IMR-90 (cell line): ENCODE data around the gene TNRC6C. TPM values are rescaled to one million over a fixed set of nuclear protein-coding genes. Genes with fewer than 3 reads are reported as not detected.

Experiments used
- ATAC-seq: fragments of 200-7000 bp; cut with Tn5 transposase; 2 replicates; pipeline ENCODE4 v1.9.1; 2020; ENCODE audit warnings: low read depth, mild to moderate bottlenecking, moderate library complexity
- BruUV-seq: library from RNA; stranded (reverse); fragments of 400-500 nt; replicated peaks from 2 replicates; lab custom pipeline; 2021; lab: Mats Ljungman, UMichigan
- CTCF ChIA-PET: fragments of 300-600 bp; formaldehyde crosslinking; extraction: SDS; loops from one replicate; lab custom pipeline; 2021; ENCODE audit warnings: antibody characterized with exemption; lab: Yijun Ruan, JAX
- POLR2A ChIA-PET: fragments of 300-600 bp; sonication (Branson Sonifier 250); formaldehyde crosslinking; loops from one replicate; lab custom pipeline; 2022; ENCODE audit warnings: antibody characterized with exemption; ENCODE audit not compliant: unreplicated experiment; lab: Charles Lee
- DNase-seq: peaks from one replicate; pipeline ENCODE4 v3.0.0; 2013
- H2AFZ ChIP-seq: replicated peaks from 2 replicates; pipeline ENCODE3; 2013; ENCODE audit warnings: low read length, mild to moderate bottlenecking; ENCODE audit not compliant: poor library complexity
- H2AK5ac ChIP-seq: 2 replicates; pipeline ENCODE4 v1.6.1; 2013; ENCODE audit warnings: low read depth, low read length, inconsistent platforms
- H2AK9ac ChIP-seq: replicated peaks from 2 replicates; pipeline ENCODE3; 2013; ENCODE audit warnings: mild to moderate bottlenecking, low read depth, low read length, moderate library complexity; ENCODE audit not compliant: poor library complexity
- H2BK120ac ChIP-seq: 2 replicates; pipeline ENCODE4 v1.6.1; 2013; ENCODE audit warnings: low read depth, low read length, inconsistent platforms
- H2BK15ac ChIP-seq: 3 replicates; pipeline ENCODE4 v1.6.1; 2013; ENCODE audit warnings: low read depth, low read length, inconsistent platforms
- H2BK20ac ChIP-seq: 2 replicates; pipeline ENCODE4 v1.6.1; 2013; ENCODE audit warnings: low read depth, mild to moderate bottlenecking, inconsistent platforms, low read length, moderate library complexity
- H2BK5ac ChIP-seq: 2 replicates; pipeline ENCODE4 v1.6.1; 2013; ENCODE audit warnings: mild to moderate bottlenecking, low read depth, low read length, inconsistent platforms; ENCODE audit not compliant: poor library complexity, severe bottlenecking
- H3K14ac ChIP-seq: replicated peaks from 2 replicates; pipeline ENCODE4 v1.6.1; 2013; ENCODE audit warnings: low read depth, low read length, inconsistent platforms
- H3K18ac ChIP-seq: 2 replicates; pipeline ENCODE4 v1.6.1; 2013; ENCODE audit warnings: low read depth, low read length, control low read depth
- H3K23ac ChIP-seq: 2 replicates; pipeline ENCODE4 v1.6.1; 2013; ENCODE audit warnings: low read depth, low read length, inconsistent platforms
- H3K27ac ChIP-seq: 2 replicates; pipeline ENCODE4 v1.5.1; 2013; ENCODE audit warnings: mild to moderate bottlenecking, control low read depth, low read length; ENCODE audit not compliant: insufficient read depth
- H3K27me3 ChIP-seq: 2 replicates; pipeline ENCODE4 v1.6.1; 2013; ENCODE audit warnings: low read length; ENCODE audit not compliant: control insufficient read depth, insufficient read depth
- H3K36me3 ChIP-seq: 2 replicates; pipeline ENCODE4 v1.6.1; 2013; ENCODE audit warnings: low read length, mixed read lengths; ENCODE audit not compliant: control insufficient read depth, insufficient read depth
- H3K4ac ChIP-seq: 2 replicates; pipeline ENCODE4 v1.6.1; 2013; ENCODE audit warnings: low read depth, low read length, inconsistent platforms
- H3K4me1 ChIP-seq: 2 replicates; pipeline ENCODE4 v1.6.1; 2013; ENCODE audit warnings: low read length, mixed read lengths; ENCODE audit not compliant: control insufficient read depth, insufficient read depth
- H3K4me2 ChIP-seq: 2 replicates; pipeline ENCODE4 v1.6.1; 2013; ENCODE audit warnings: low read depth, mild to moderate bottlenecking, control low read depth, low read length, moderate library complexity
- H3K4me3 ChIP-seq: 2 replicates; pipeline ENCODE4 v1.5.1; 2013; ENCODE audit warnings: low read depth, mild to moderate bottlenecking, control low read depth, low read length, moderate library complexity; ENCODE audit not compliant: insufficient read depth
- H3K56ac ChIP-seq: 2 replicates; pipeline ENCODE4 v1.6.1; 2013; ENCODE audit warnings: low read length, inconsistent platforms; ENCODE audit not compliant: insufficient read depth; ENCODE audit errors: extremely low read depth
- H3K79me1 ChIP-seq, 2 experiments: 2 replicates each; pipeline ENCODE4 v1.6.1; 2013; ENCODE audit warnings: low read length in 2 of 2, inconsistent platforms in 1 of 2, low read depth in 1 of 2
- H3K9ac ChIP-seq: 2 replicates; pipeline ENCODE4 v1.6.1; 2013; ENCODE audit warnings: low read depth, low read length, control low read depth
- H3K9me1 ChIP-seq: 2 replicates; pipeline ENCODE4 v1.6.1; 2013; ENCODE audit warnings: low read length, inconsistent platforms; ENCODE audit not compliant: insufficient read depth
- H3K9me3 ChIP-seq: 2 replicates; pipeline ENCODE4 v1.6.1; 2013; ENCODE audit warnings: low read length; ENCODE audit not compliant: control insufficient read depth, insufficient read depth
- H4K20me1 ChIP-seq: 2 replicates; pipeline ENCODE4 v1.6.1; 2013; ENCODE audit warnings: low read length, inconsistent platforms; ENCODE audit not compliant: insufficient read depth
- H4K5ac ChIP-seq: 2 replicates; pipeline ENCODE4 v1.6.1; 2013; ENCODE audit warnings: mild to moderate bottlenecking, low read depth, low read length, control low read depth
- H4K8ac ChIP-seq, 2 experiments: 2 replicates each; pipeline ENCODE4 v1.6.1; 2013; ENCODE audit warnings: low read depth in 2 of 2, low read length in 2 of 2, control low read depth in 1 of 2, inconsistent platforms in 1 of 2
- H4K91ac ChIP-seq: 2 replicates; pipeline ENCODE4 v1.6.1; 2013; ENCODE audit warnings: low read depth, low read length, inconsistent platforms; ENCODE audit not compliant: insufficient read depth
- FOS ChIP-seq: fragments of 150-350 bp; IDR thresholded peaks from 2 replicates; pipeline ENCODE4 v1.6.1; 2016; ENCODE audit warnings: low read depth, low read length
- MAFK ChIP-seq: IDR thresholded peaks from 2 replicates; pipeline ENCODE4 v1.6.1; 2012; ENCODE audit warnings: low read depth, low read length, improper control_type of control experiment
- NFE2L2 ChIP-seq: fragments of 150-350 bp; IDR thresholded peaks from 2 replicates; pipeline ENCODE4 v1.6.1; 2016; ENCODE audit warnings: low read depth, mild to moderate bottlenecking, low read length
- WGBS, 2 experiments: methylation state at CpG; one replicate each; pipeline versions ENCODE4 v1.1.5 to v1.1.7; 2013; ENCODE audit warnings: missing lambda C conversion rate in 2 of 2; ENCODE audit not compliant: insufficient read length in 1 of 2; ENCODE audit errors: extremely low coverage in 2 of 2; 5-methylcytosine and 5-hydroxymethylcytosine counted together
- dilution Hi-C: fragments of 300-500 bp; cut with HindIII; formaldehyde crosslinking; loops from one replicate; pipeline ENCODE4 v1.14.3; 2018; ENCODE audit warnings: low sequenced_read_pairs; ENCODE audit not compliant: unreplicated experiment
- in situ Hi-C: fragments of 300-500 bp; cut with MboI; formaldehyde crosslinking; loops from 3 replicates; pipeline ENCODE4 v1.14.3; 2019; ENCODE audit warnings: low sequenced_read_pairs, inconsistent platforms, mixed read lengths
- intact Hi-C: fragments of 100-400 bp; cut with micrococcal nuclease; formaldehyde crosslinking; loops from 2 replicates; pipeline ENCODE4 v1.10.0; 2022
- polyA plus RNA-seq, 3 experiments: library from polyadenylated mRNA; depleted of rRNA; stranded (reverse); fragments of >200 nt; gene quantifications; 2 replicates each; pipeline ENCODE4 v1.2.3, GENCODE V29; 2012; ENCODE audit warnings: low replicate concordance in 1 of 3
- total RNA-seq: library from RNA; depleted of rRNA; stranded (reverse); fragments of >200 nt; gene quantifications from 2 replicates; pipeline ENCODE4 v1.2.3, GENCODE V29; 2012
- TF ChIP-seq, protein P1 (sequence below): fragments of 150-350 bp; IDR thresholded peaks from 2 replicates; pipeline ENCODE4 v1.6.1; 2016; ENCODE audit warnings: low read depth, mild to moderate bottlenecking, low read length, moderate library complexity, borderline replicate concordance
- TF ChIP-seq, protein P2 (sequence below): fragments of 150-350 bp; IDR thresholded peaks from 2 replicates; pipeline ENCODE4 v1.6.1; 2017; ENCODE audit warnings: mild to moderate bottlenecking, antibody characterized with exemption, low read length, low read depth
- TF ChIP-seq, protein P3 (sequence below): conservative IDR thresholded peaks from 2 replicates; pipeline ENCODE4 v1.5.1; 2012; ENCODE audit warnings: mild to moderate bottlenecking, low read depth, low read length, improper control_type of control experiment

The TNRC6C gene
- total and polyA plus RNA-seq, 2 of the 4 experiments (the other 2 are of a cell fraction) = 1.6 to 2.7 TPM

DNA sequence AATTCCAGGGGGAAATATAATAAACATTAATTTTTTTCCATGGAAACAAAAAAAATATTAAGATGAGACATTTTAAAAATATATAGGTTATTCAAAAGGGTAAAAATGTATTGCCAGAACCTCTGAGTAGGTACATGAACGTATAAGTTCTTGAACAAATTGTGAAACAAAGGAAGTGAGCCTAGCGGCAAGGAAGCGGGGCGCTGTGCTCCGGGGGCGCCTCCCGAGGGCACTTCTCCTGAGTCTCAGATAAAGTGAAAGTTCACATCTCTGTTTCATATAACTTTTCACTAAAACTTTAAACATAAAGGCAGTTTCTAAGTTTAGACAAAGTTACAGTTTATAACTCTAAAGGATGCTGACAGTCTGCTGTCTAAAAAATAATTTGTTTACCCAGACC is 52.3 kb downstream of the TNRC6C start:
- no peak overlapping the region for H3K18ac ChIP-seq
- no peak overlapping the region for H2AK9ac ChIP-seq
- peaks cover 2% of the 10 kb centered on the region; the same call in 1 of the 2 replicates for H3K36me3 ChIP-seq
- no peak overlapping the region for H2AFZ ChIP-seq
- in situ Hi-C loops = loop anchor here (5.0 kb wide), 1 partner anchor 468 kb away; no protein-coding TSS in a partner anchor
- no peaks in the 10 kb centered on the region for H3K27me3 ChIP-seq
- H3K23ac ChIP-seq = no peak overlapping the region
- H2BK15ac ChIP-seq = no peak overlapping the region
- H3K56ac ChIP-seq = no peak overlapping the region
- no peak overlapping the region for H4K91ac ChIP-seq
- no TSS peak for BruUV-seq
- DNase-seq = no peak
- no peaks in the 10 kb centered on the region; the same call in 1 of the 2 replicates for H4K20me1 ChIP-seq
- H3K14ac ChIP-seq = no peak overlapping the region
- no peaks in the 10 kb centered on the region for H3K9me1 ChIP-seq
- H3K4me1 ChIP-seq = no peaks in the 10 kb centered on the region
- no peak overlapping the region for H2BK5ac ChIP-seq
- POLR2A ChIA-PET = no interaction called here
- H3K27ac ChIP-seq = no peak overlapping the region
- no peak overlapping the region for H4K5ac ChIP-seq
- CTCF ChIA-PET = interaction anchor here (5.4 kb wide), 1 partner anchor 469 kb away, joined by 31 read pairs; no protein-coding TSS in a partner anchor
- no peak overlapping the region for H3K9ac ChIP-seq
- no peak overlapping the region for H4K8ac ChIP-seq
- no peak overlapping the region for H3K4ac ChIP-seq
- no peak overlapping the region for H2BK120ac ChIP-seq
- no peaks in the 10 kb centered on the region for H3K9me3 ChIP-seq
- H3K4me3 ChIP-seq = no peak overlapping the region
- no peak overlapping the region for H2BK20ac ChIP-seq
- no peak for TF ChIP-seq FOS
- TF ChIP-seq, protein P1, sequence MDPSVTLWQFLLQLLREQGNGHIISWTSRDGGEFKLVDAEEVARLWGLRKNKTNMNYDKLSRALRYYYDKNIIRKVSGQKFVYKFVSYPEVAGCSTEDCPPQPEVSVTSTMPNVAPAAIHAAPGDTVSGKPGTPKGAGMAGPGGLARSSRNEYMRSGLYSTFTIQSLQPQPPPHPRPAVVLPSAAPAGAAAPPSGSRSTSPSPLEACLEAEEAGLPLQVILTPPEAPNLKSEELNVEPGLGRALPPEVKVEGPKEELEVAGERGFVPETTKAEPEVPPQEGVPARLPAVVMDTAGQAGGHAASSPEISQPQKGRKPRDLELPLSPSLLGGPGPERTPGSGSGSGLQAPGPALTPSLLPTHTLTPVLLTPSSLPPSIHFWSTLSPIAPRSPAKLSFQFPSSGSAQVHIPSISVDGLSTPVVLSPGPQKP = no peak
- TF ChIP-seq NFE2L2 = no peak
- no peak for TF ChIP-seq MAFK
- TF ChIP-seq, protein P2, sequence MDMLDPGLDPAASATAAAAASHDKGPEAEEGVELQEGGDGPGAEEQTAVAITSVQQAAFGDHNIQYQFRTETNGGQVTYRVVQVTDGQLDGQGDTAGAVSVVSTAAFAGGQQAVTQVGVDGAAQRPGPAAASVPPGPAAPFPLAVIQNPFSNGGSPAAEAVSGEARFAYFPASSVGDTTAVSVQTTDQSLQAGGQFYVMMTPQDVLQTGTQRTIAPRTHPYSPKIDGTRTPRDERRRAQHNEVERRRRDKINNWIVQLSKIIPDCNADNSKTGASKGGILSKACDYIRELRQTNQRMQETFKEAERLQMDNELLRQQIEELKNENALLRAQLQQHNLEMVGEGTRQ = no peak
- TF ChIP-seq, protein P3, sequence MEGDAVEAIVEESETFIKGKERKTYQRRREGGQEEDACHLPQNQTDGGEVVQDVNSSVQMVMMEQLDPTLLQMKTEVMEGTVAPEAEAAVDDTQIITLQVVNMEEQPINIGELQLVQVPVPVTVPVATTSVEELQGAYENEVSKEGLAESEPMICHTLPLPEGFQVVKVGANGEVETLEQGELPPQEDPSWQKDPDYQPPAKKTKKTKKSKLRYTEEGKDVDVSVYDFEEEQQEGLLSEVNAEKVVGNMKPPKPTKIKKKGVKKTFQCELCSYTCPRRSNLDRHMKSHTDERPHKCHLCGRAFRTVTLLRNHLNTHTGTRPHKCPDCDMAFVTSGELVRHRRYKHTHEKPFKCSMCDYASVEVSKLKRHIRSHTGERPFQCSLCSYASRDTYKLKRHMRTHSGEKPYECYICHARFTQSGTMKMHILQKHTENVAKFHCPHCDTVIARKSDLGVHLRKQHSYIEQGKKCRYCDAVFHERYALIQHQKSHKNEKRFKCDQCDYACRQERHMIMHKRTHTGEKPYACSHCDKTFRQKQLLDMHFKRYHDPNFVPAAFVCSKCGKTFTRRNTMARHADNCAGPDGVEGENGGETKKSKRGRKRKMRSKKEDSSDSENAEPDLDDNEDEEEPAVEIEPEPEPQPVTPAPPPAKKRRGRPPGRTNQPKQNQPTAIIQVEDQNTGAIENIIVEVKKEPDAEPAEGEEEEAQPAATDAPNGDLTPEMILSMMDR = no peak
- H2AK5ac ChIP-seq = no peak overlapping the region
- no peak for ATAC-seq
- WGBS, 2 experiments = no CpG with 5 or more reads among the region's 7 CpGs
- intact Hi-C loops = loop anchor here (5.0 to 10.0 kb wide), 3 partner anchors 276 to 676 kb away; no protein-coding TSS in a partner anchor
- no peak overlapping the region for H3K4me2 ChIP-seq
- dilution Hi-C loops = no loop called here
- H3K79me1 ChIP-seq = no peaks in the 10 kb centered on the region
